Osteoblast (primary cell): ENCODE data around the gene RPL27. TPM values are rescaled to one million over a fixed set of nuclear protein-coding genes. Genes with fewer than 3 reads are reported as not detected.
"Not testable (repeated sequence)": the region's sequence is repeated elsewhere in the genome, so short reads cannot be mapped to it uniquely, and the experiment has no call there.

Experiments used
- DNase-seq: peaks from one replicate; pipeline ENCODE4 v3.0.0; 2011; ENCODE audit warnings: low spot score, mixed read lengths; ENCODE audit not compliant: insufficient read length; ENCODE audit errors: missing footprints
- H2AFZ ChIP-seq: 2 replicates; pipeline ENCODE4 v1.6.0; 2011; ENCODE audit warnings: mild to moderate bottlenecking, low read length
- H3K27ac ChIP-seq: 2 replicates; pipeline ENCODE4 v1.5.1; 2011; ENCODE audit warnings: mild to moderate bottlenecking, low read depth, low read length, moderate library complexity
- H3K27me3 ChIP-seq: 2 replicates; pipeline ENCODE4 v1.6.0; 2012; ENCODE audit warnings: mild to moderate bottlenecking, control low read depth, inconsistent platforms, low read length, moderate library complexity; ENCODE audit not compliant: insufficient read depth
- H3K36me3 ChIP-seq: 2 replicates; pipeline ENCODE4 v1.5.1; 2011; ENCODE audit warnings: mild to moderate bottlenecking, low read length, control low read depth, moderate library complexity; ENCODE audit not compliant: insufficient read depth
- H3K4me1 ChIP-seq: 2 replicates; pipeline ENCODE4 v1.5.1; 2011; ENCODE audit warnings: mild to moderate bottlenecking, low read length, control low read depth, moderate library complexity; ENCODE audit not compliant: insufficient read depth
- H3K4me2 ChIP-seq: 2 replicates; pipeline ENCODE4 v1.6.0; 2011; ENCODE audit warnings: mild to moderate bottlenecking, low read length; ENCODE audit not compliant: insufficient read depth
- H3K4me3 ChIP-seq: fragments of 200-600 bp; sonication (generic); 3 replicates; pipeline ENCODE4 v1.5.1; 2012; ENCODE audit warnings: mild to moderate bottlenecking, low read length, inconsistent platforms; ENCODE audit not compliant: insufficient read depth
- H3K79me2 ChIP-seq: 2 replicates; pipeline ENCODE4 v1.6.0; 2012; ENCODE audit warnings: mild to moderate bottlenecking, low read length, control low read depth, inconsistent platforms; ENCODE audit not compliant: insufficient read depth
- H3K9me3 ChIP-seq: 2 replicates; pipeline ENCODE4 v1.5.1; 2011; ENCODE audit warnings: low read depth, low read length, control low read depth
- H4K20me1 ChIP-seq: 2 replicates; pipeline ENCODE4 v1.6.0; 2012; ENCODE audit warnings: mild to moderate bottlenecking, low read length, control low read depth; ENCODE audit not compliant: insufficient read depth
- CTCF ChIP-seq: IDR thresholded peaks from 2 replicates; pipeline ENCODE4 v1.5.1; 2011; ENCODE audit warnings: mild to moderate bottlenecking, low read depth, low read length, moderate library complexity; ENCODE audit errors: extremely low read depth
- total RNA-seq: library from RNA; depleted of rRNA; stranded (reverse); fragments of >200 nt; gene quantifications from 2 replicates; pipeline ENCODE4 v1.2.3, GENCODE V29; 2012

The RPL27 gene
- total RNA-seq, 1 donor, result 878 TPM

DNA sequence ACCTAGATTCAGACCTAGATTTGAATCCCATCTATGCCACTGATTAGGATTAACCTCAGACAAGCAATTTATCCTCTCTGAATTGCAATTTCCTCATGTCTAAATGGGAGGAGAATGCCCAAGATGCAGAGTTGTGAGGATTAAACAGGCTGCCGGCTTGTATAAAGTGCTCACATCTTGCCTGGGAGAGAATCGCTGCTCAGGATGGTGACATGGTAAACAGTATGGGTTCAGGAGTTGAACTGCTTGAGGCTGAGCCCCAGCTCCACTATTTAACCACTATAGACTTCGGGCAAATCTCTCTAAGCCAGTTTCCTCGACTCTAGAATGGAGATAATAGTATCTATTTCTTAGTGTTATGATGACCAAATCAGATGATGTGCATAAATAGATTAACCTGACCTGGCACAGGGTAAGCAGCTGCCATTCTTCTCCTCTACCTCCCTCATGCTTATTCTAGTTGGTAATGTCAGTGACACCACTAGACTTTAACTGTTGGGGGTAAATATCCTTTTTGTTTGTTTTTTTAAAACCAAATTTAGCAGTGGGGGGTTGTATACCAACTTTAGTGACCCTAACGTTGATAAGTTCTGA lies 732 bp upstream of the RPL27 start:
- H3K9me3 ChIP-seq, result no peaks in the 10 kb centered on the region
- H4K20me1 ChIP-seq, result peaks cover 22% of the 10 kb centered on the region
- peak overlapping the region; percentile 32 for H3K27ac ChIP-seq
- H3K36me3 ChIP-seq, result peaks cover 39% of the 10 kb centered on the region
- H3K4me2 ChIP-seq, result peak overlapping the region; percentile 92
- H3K4me1 ChIP-seq, result peaks cover 30% of the 10 kb centered on the region
- peak overlapping the region; percentile 58 for H2AFZ ChIP-seq
- H3K4me3 ChIP-seq, result peak overlapping the region; percentile 61
- no peak for TF ChIP-seq CTCF
- no peak for DNase-seq
- H3K79me2 ChIP-seq, result peaks cover 32% of the 10 kb centered on the region
- H3K27me3 ChIP-seq, result no peaks in the 10 kb centered on the region

DNA sequence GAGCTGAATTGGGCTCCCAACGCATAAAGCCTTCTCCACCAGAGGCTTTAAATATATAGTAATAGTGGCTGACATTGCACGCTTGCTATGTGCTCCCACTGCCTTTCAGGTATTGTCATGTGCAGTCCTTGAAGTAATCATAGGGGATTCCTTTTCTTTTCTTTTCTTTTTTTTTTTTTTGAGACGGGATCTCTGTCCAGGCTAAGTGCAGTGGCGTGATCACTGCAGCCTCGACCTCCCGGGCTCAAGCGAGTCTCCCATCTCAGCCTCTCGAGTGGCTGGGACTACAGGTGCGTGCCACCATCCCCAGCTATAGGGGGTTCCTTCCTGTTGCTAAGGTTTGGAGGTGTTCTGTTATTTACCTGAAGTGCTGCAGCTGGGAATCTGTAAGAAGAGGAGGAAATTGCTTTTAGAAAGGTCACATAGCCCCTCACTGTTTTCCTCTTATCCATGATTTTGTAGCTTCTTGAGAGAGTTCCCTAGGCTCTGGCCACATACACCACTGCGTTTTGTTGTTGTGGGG lies 845 bp downstream of the RPL27 start:
- peak overlapping the region; percentile 92 for H3K4me3 ChIP-seq
- H4K20me1 ChIP-seq, result peaks cover 30% of the 10 kb centered on the region
- DNase-seq, result no peak
- H3K36me3 ChIP-seq, result peaks cover 39% of the 10 kb centered on the region
- peak overlapping the region; percentile 82 for H3K4me2 ChIP-seq
- H3K27me3 ChIP-seq, result no peaks in the 10 kb centered on the region
- H3K4me1 ChIP-seq, result peaks cover 39% of the 10 kb centered on the region
- peak overlapping the region; percentile 94 for H3K27ac ChIP-seq
- peaks cover 27% of the 10 kb centered on the region for H3K79me2 ChIP-seq
- H3K9me3 ChIP-seq, result no peaks in the 10 kb centered on the region
- no peak overlapping the region for H2AFZ ChIP-seq
- TF ChIP-seq CTCF, result no peak

DNA sequence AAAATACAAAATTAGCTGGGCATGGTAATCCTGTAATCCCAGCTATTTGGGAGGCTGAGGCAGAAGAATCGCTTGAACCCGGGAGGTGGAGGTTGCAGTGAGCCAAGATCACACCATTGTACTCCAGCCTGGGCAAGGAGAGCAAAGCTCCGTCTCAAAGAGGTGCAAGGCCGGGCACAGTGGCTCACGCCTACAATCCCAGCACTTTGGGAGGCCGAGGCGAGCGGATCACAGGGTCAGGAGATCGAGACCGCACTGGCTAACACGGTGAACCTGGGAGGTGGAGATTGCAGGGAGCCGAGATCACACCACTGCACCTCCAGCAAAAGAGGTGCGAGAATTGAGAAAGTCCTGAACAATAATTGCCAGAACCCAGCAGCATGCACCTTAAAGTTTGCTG lies 2.7 kb downstream of the RPL27 start:
- H3K79me2 ChIP-seq, result peaks cover 27% of the 10 kb centered on the region
- H4K20me1 ChIP-seq, result peaks cover 30% of the 10 kb centered on the region
- H3K4me3 ChIP-seq, H2AFZ ChIP-seq, H3K4me2 ChIP-seq, H3K9me3 ChIP-seq, H3K27me3 ChIP-seq, DNase-seq: not testable (repeated sequence)
- peak overlapping the region; percentile 19 for H3K27ac ChIP-seq
- H3K4me1 ChIP-seq, result peaks cover 43% of the 10 kb centered on the region
- H3K36me3 ChIP-seq, result peaks cover 39% of the 10 kb centered on the region

GRCh38 chr17:43003542-43004172 lies 5.4 kb downstream of the RPL27 start:
- Histone ChIP-seq H3K4me3 (no peak overlapping the region), H4K20me1 (peaks cover 27% of the 10 kb centered on the region), H3K27ac (peak overlapping the region; percentile 56), H3K27me3 (no peaks in the 10 kb centered on the region), H3K36me3 (peaks cover 39% of the 10 kb centered on the region), H3K79me2 (peaks cover 27% of the 10 kb centered on the region), H2AFZ (no peak overlapping the region), H3K4me1 (peaks cover 35% of the 10 kb centered on the region), H3K4me2 (no peak overlapping the region), H3K9me3 (no peaks in the 10 kb centered on the region)
- TF ChIP-seq CTCF, result no peak
- no peak for DNase-seq
